GM12878 (cell line): ENCODE data around the gene AKR1B15. TPM values are rescaled to one million over a fixed set of nuclear protein-coding genes. Genes with fewer than 3 reads are reported as not detected.

Experiments used
- ATAC-seq: fragments of 200-7000 bp; cut with Tn5 transposase; 3 replicates; pipeline ENCODE4 v1.9.1; 2020; ENCODE audit warnings: mild to moderate bottlenecking, moderate library complexity
- BruUV-seq: library from RNA; stranded (reverse); fragments of 400-500 nt; replicated peaks from 2 replicates; lab custom pipeline; 2021; lab: Mats Ljungman, UMichigan
- CTCF ChIA-PET: fragments of 300-600 bp; sonication (Branson Sonifier 250); formaldehyde crosslinking; extraction: SDS; loops from one replicate; lab custom pipeline; 2021; ENCODE audit warnings: inconsistent platforms; lab: Yijun Ruan, JAX
- POLR2A ChIA-PET: fragments of 350-600 bp; formaldehyde crosslinking; extraction: SDS; loops from one replicate; lab custom pipeline; 2021; ENCODE audit warnings: inconsistent platforms; lab: Charles Lee
- RAD21 ChIA-PET: fragments of 300-600 bp; sonication (Branson Sonifier 250); formaldehyde crosslinking; loops from one replicate; lab custom pipeline; 2023; ENCODE audit warnings: antibody characterized with exemption; ENCODE audit not compliant: unreplicated experiment; lab: Charles Lee
- SMC1A ChIA-PET: fragments of 300-600 bp; sonication (Branson Sonifier 250); formaldehyde crosslinking; loops from one replicate; lab custom pipeline; 2023; ENCODE audit not compliant: unreplicated experiment, uncharacterized antibody; lab: Charles Lee
- DNase-seq: peaks from one replicate; pipeline ENCODE4 v3.0.0-alpha.2; 2011; ENCODE audit warnings: low read depth, low spot score
- FAIRE-seq: peaks from 3 replicates; lab custom pipeline; 2011; peaks lifted over from hg19 to GRCh38; lab: Jason Lieb, UNC
- H2AFZ ChIP-seq: 2 replicates; pipeline ENCODE4 v1.6.0; 2011; ENCODE audit warnings: low read depth, low read length, control low read depth; ENCODE audit not compliant: control insufficient read depth
- H3K27ac ChIP-seq: 2 replicates; pipeline ENCODE4 v1.5.1; 2011; ENCODE audit warnings: control low read depth; ENCODE audit not compliant: control insufficient read depth, insufficient read depth
- H3K27me3 ChIP-seq, 2 experiments: replicated peaks in 1 of 2; 2 replicates each; pipeline versions ENCODE4 v1.6.0 to v1.6.1; 2011; ENCODE audit warnings: low read length in 1 of 2; ENCODE audit not compliant: control insufficient read depth in 2 of 2, insufficient read depth in 2 of 2
- H3K36me3 ChIP-seq, 2 experiments: 2 replicates each; pipeline ENCODE4 v1.5.1; 2011; ENCODE audit warnings: low read length in 1 of 2; ENCODE audit not compliant: control insufficient read depth in 2 of 2, insufficient read depth in 2 of 2
- H3K4me1 ChIP-seq: 2 replicates; pipeline ENCODE4 v1.6.1; 2011; ENCODE audit warnings: mild to moderate bottlenecking, low read length, moderate library complexity, mixed read lengths; ENCODE audit not compliant: control insufficient read depth, insufficient read depth
- H3K4me2 ChIP-seq: 2 replicates; pipeline ENCODE4 v1.6.0; 2011; ENCODE audit warnings: control low read depth; ENCODE audit not compliant: control insufficient read depth, insufficient read depth
- H3K4me3 ChIP-seq: fragments of 200-600 bp; sonication (generic); 2 replicates; pipeline ENCODE4 v1.5.1; 2016
- H3K79me2 ChIP-seq: 2 replicates; pipeline ENCODE4 v1.6.0; 2011; ENCODE audit warnings: low read length; ENCODE audit not compliant: control insufficient read depth, insufficient read depth
- H3K9ac ChIP-seq: 2 replicates; pipeline ENCODE4 v1.8.0; 2011; ENCODE audit warnings: low read length, control low read depth, mixed read lengths; ENCODE audit not compliant: control insufficient read depth, insufficient read depth
- H3K9me3 ChIP-seq: replicated peaks from 3 replicates; pipeline ENCODE4 v1.5.1; 2011; ENCODE audit warnings: mild to moderate bottlenecking, low read length; ENCODE audit not compliant: control insufficient read depth, insufficient read depth
- H4K20me1 ChIP-seq: 2 replicates; pipeline ENCODE4 v1.6.0; 2011; ENCODE audit not compliant: control insufficient read depth, insufficient read depth
- HDGF ChIP-seq: fragments of 450-650 bp; IDR thresholded peaks from 2 replicates; pipeline ENCODE4 v1.6.1; 2016; ENCODE audit warnings: antibody characterized with exemption
- SKIL ChIP-seq: fragments of 450-650 bp; IDR thresholded peaks from 2 replicates; pipeline ENCODE4 v1.6.1; 2017; ENCODE audit warnings: mild to moderate bottlenecking, low read depth, inconsistent platforms; ENCODE audit not compliant: poor library complexity, severe bottlenecking
- SUPT20H ChIP-seq: IDR thresholded peaks from 2 replicates; pipeline ENCODE4 v1.6.1; 2011; ENCODE audit warnings: low read depth, mild to moderate bottlenecking, low read length, moderate library complexity, borderline replicate concordance; ENCODE audit not compliant: control insufficient read depth
- YY1 ChIP-seq: IDR thresholded peaks from 2 replicates; pipeline ENCODE4 v1.6.1; 2011; ENCODE audit warnings: low read depth, mild to moderate bottlenecking, low read length
- WGBS: methylation state at CpG from one replicate; pipeline ENCODE4 v1.1.6; 2016; ENCODE audit warnings: low lambda C conversion rate; ENCODE audit not compliant: insufficient replicate concordance, insufficient coverage; ENCODE audit errors: missing lambda C conversion rate; 5-methylcytosine and 5-hydroxymethylcytosine counted together
- in situ Hi-C: fragments of 300-500 bp; cut with MboI; formaldehyde crosslinking; loops from 9 replicates; pipeline ENCODE4 v1.14.3; 2018; ENCODE audit warnings: mixed read lengths
- intact Hi-C: fragments of 100-400 bp; cut with micrococcal nuclease; formaldehyde crosslinking; loops from one replicate; pipeline ENCODE4 v1.14.2; 2022; ENCODE audit not compliant: unreplicated experiment
- polyA plus RNA-seq, 11 experiments: library from polyadenylated mRNA; depleted of rRNA in 4 of 11; unstranded in 6 of 11; stranded (reverse) in 5 of 11; fragments of >200 nt; fragmentation: Nextera tagmentation in 4 of 11; fragmentation: Illumina TruSeq in 1 of 11; extraction: Ambion mirVana in 4 of 11; extraction: Trizol in 1 of 11; gene quantifications; 1 replicate in 1 of 11; 2 replicates in 10 of 11; pipeline versions ENCODE4 v1.2.1 to v1.2.3, GENCODE V29; 2011 to 2016; ENCODE audit warnings: inconsistent platforms in 2 of 11, missing spikeins in 2 of 11, low read depth in 1 of 11
- total RNA-seq, 4 experiments: library from RNA; depleted of rRNA in 3 of 4; stranded (reverse); fragments of >200 nt in 3 of 4; fragmentation: Illumina TruSeq in 1 of 4; extraction: Trizol in 1 of 4; gene quantifications; 2 replicates each; pipeline versions ENCODE4 v1.2.1 to v1.2.3, GENCODE V29; 2013 to 2021

The AKR1B15 gene
- total and polyA plus RNA-seq, 10 of the 15 experiments (the other 5 are each of a cell fraction or from before 2014, with no cell fraction given), result 0.06 TPM; not detected in 9

GRCh38 chr7:134514106-134514505 is 34.8 kb upstream of the AKR1B15 start:
- Histone ChIP-seq H3K27ac (no peak overlapping the region), H3K4me2 (no peak overlapping the region), H3K9me3 (no peaks in the 10 kb centered on the region), H3K4me1 (no peaks in the 10 kb centered on the region), H4K20me1 (no peaks in the 10 kb centered on the region), H3K36me3 (no peaks in the 10 kb centered on the region), H3K4me3 (no peak overlapping the region), H3K79me2 (no peaks in the 10 kb centered on the region), H3K27me3 (no peaks in the 10 kb centered on the region; a peak in 1 of 4 replicates), H3K9ac (no peak overlapping the region), H2AFZ (no peak overlapping the region)
- CTCF ChIA-PET, result interaction anchor here (0.6 to 7.5 kb wide), 34 partner anchors 10 to 431 kb away, joined by 3 to 129 read pairs (median 5); partner anchors contain the start of genes AKR1B1, AKR1B10 and AKR1B15
- TF ChIP-seq SKIL, result no peak
- no peak for TF ChIP-seq SUPT20H
- no peak for TF ChIP-seq YY1
- TF ChIP-seq HDGF, result no peak
- no TSS peak for BruUV-seq
- FAIRE-seq, result no peak
- POLR2A ChIA-PET, result no interaction called here
- SMC1A ChIA-PET, result interaction anchor here (0.6 to 6.7 kb wide), 11 partner anchors 33 to 760 kb away, joined by 3 to 75 read pairs (median 5); partner anchors contain the start of gene AKR1B15
- RAD21 ChIA-PET, result interaction anchor here (1.0 to 2.1 kb wide), 7 partner anchors 34 to 98 kb away, joined by 3 to 23 read pairs (median 9); no protein-coding TSS in a partner anchor
- in situ Hi-C loops, result loop anchor here (5.0 kb wide), 2 partner anchors 82 to 88 kb away; no protein-coding TSS in a partner anchor
- 0% methylated on average over 1 of the region's 1 CpG for WGBS
- intact Hi-C loops, result loop anchor here (1.0 to 10.0 kb wide), 3 partner anchors 33 to 431 kb away; partner anchors contain the start of gene AKR1B15
- peak; percentile 28 for ATAC-seq
- no peak for DNase-seq
